ENCODE measurements around the gene MLLT6.

Gene MLLT6

GRCh38 chr17:38706505-38707216 lies 1.6 kb downstream of the MLLT6 start:
- DNase-seq (ENCODE audit: low read depth in 2 of 2) = peak in 1 of 2 donors; percentile 56

GRCh38 chr17:38707678-38708351 lies 2.7 kb downstream of the MLLT6 start:
- no peak for DNase-seq (ENCODE audit: low read depth in 2 of 2)

DNA sequence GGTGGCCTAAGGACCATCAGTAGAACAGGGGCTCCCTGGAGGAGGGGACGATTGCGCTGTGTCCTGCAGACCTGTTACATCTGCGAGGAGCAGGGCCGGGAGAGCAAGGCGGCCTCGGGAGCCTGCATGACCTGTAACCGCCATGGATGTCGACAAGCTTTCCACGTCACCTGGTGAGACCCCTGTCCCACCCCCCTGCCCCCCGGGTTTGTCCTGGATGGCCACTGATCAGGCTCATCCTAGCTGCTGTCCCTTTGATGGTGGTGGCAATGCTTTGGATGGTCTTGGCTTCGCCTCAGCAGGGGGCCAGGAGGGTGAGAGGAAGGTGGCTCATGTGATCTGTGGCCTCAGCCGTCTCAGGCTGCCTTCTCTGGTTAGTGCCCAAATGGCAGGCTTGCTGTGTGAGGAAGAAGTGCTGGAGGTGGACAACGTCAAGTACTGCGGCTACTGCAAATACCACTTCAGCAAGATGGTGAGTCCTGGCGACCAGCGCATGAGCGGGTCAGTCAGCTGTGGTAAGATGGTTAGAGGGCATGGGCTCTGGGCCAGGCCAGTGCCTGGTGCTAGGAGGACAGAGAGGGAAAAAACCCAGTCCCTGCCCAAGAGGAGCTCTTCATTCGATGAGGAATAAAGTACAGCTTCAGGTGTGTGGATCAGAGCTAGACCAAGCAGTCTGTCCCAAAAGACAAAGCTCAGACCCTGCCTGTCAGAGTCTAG lies 4.2 kb downstream of the MLLT6 start:
- DNase-seq (ENCODE audit: low read depth in 2 of 2) = no peak

- no peak for DNase-seq (ENCODE audit: low read depth in 2 of 2)
Observed at GRCh38 chr17:38709864-38710603, 5.0 kb downstream of the MLLT6 start.

DNA sequence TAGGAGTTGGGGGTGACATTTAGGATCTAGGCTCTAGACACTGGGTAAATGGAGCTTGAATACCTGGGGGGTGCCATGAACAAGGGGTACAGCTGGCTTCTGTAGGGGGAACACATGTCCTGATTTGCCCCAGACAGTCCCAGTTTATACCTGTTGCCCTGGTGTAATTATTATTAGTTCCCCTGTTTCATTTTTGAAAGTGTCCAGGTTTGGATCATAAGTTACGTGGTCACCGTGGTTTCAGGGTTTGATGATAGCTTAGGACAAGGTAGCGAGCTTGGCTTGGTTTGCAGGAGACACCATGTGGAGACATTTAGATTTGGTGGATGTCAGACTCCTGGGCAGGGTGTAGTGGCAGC lies 5.5 kb downstream of the MLLT6 start:
- DNase-seq (ENCODE audit: low read depth in 2 of 2) = no peak

DNA sequence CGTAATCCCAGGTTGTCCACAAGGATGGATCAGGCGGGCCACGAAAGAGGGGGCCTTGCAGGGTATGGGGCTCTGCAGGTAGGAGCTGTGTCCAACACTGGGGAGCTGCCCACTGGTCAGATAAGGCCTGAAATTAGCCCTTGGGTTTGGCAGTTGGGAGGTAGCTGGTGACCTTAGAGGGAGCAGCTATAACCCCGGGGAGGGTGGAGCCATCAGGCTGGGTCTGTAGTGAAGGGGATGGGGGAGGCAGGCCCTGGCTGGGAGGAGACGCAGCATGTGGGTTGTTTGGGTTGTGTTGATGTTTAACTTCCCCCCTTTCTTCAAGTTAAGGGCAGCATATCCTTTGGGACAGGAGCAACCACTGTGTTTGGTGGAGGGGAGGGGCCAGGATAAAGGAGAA lies 5.9 kb downstream of the MLLT6 start:
- no peak for DNase-seq (ENCODE audit: low read depth in 2 of 2)

DNA sequence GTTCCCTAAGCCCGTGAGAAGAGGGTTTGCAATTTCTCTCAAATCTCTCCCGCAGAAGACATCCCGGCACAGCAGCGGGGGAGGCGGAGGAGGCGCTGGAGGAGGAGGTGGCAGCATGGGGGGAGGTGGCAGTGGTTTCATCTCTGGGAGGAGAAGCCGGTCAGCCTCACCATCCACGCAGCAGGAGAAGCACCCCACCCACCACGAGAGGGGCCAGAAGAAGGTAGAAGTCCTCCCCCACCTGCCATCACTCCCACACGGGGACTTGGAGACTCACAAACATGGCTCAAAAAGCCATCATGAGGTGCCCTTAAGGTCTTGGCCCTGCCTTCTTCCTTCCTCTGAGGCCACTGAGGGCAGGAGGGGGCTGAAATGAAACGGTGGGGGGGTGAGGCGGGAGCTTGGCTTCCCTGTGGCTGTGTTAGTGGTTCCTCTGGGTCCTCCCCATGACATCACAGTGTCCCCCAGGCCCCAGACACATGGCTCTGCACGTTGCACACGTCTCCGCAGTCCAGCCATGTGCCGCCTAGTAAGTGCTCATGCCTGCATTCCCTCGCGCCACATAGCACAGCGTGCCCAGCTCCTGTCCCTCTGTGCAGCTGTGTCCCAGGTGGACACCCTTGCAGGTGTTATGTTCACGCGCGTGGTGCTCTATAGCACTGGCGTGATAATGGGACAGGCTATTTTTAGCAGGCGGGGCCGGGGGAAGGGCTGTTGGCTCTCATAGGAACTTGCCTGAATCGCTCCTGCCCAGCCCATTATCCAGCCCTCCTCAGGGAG lies 6.9 kb downstream of the MLLT6 start:
- no peak for DNase-seq (ENCODE audit: low read depth in 2 of 2)

DNA sequence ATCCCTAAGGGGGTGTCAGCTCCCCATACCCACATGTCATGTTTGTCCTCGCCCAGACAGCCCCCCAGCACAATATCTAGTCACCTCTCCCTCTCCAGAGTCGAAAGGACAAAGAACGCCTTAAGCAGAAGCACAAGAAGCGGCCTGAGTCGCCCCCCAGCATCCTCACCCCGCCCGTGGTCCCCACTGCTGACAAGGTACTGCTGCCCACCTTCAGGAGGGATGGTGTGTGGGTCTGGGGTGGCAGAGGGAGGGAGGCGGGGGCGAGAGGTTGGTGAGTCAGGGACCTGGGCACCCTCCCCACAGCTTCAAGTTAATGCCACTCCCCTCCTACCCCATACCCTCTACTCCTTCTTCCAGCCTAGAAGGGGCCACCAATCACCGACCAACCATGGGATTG lies 7.5 kb downstream of the MLLT6 start:
- DNase-seq (ENCODE audit: low read depth in 2 of 2) = no peak

DNA sequence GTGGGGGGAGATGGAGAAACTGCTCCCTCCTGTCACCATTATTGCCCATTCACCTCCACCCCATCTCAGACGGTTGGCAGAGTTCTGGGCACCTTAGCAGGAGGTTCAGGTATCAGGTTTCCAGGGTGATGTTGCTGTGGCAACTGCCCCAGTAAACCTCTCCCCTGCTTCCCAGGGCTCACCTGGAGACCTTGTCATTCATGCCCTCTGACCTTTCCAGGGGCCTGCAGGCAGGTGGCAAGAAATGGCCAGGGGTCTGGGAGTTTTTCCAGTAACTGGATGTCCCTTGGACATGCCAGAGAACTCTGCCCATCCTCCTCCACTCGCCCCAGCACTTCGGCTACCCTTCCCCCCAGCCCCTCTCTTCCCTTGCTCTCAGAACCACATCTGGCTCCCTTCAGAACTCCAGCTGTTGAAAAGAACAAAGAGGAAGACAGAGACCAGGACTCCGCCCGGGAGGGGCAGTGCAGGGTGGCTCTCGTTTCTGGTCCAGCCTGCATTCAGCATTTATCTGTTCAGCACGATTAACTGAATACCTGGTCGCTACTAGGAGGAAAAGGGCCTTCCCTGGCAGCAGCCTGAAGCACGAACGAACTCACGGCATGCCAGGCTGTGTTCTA lies 8.5 kb downstream of the MLLT6 start:
- no peak for DNase-seq (ENCODE audit: low read depth in 2 of 2)

- no peak for DNase-seq (ENCODE audit: low read depth in 2 of 2)
Observed at GRCh38 chr17:38715216-38715943, 10.3 kb downstream of the MLLT6 start.

GRCh38 chr17:38716368-38717005 lies 11.4 kb downstream of the MLLT6 start:
- no peak for DNase-seq (ENCODE audit: low read depth in 2 of 2)

- no peak for DNase-seq (ENCODE audit: low read depth in 2 of 2)
Observed at GRCh38 chr17:38717139-38717745, 12.2 kb downstream of the MLLT6 start.

- DNase-seq (ENCODE audit: low read depth in 2 of 2) = no peak
Observed at GRCh38 chr17:38719289-38719942, 14.3 kb downstream of the MLLT6 start.

- no peak for DNase-seq (ENCODE audit: low read depth in 2 of 2)
Observed at GRCh38 chr17:38719943-38720641, 15.0 kb downstream of the MLLT6 start.

- no peak for DNase-seq (ENCODE audit: low read depth in 2 of 2)
Observed at GRCh38 chr17:38720941-38721340, 15.9 kb downstream of the MLLT6 start.

GRCh38 chr17:38721802-38722201 lies 16.7 kb downstream of the MLLT6 start:
- DNase-seq (ENCODE audit: low read depth in 2 of 2) = no peak

GRCh38 chr17:38724337-38724988 lies 19.4 kb downstream of the MLLT6 start:
- DNase-seq (ENCODE audit: low read depth in 2 of 2) = no peak

- DNase-seq (ENCODE audit: low read depth in 2 of 2) = no peak
Observed at GRCh38 chr17:38725066-38725465, 20.0 kb downstream of the MLLT6 start.
